Measurements from ENCODE around the gene NPAS1.
"Not testable (repeated sequence)": the region's sequence is repeated elsewhere in the genome, so short reads cannot be mapped to it uniquely, and the experiment has no call there.

NPAS1 gene

DNA sequence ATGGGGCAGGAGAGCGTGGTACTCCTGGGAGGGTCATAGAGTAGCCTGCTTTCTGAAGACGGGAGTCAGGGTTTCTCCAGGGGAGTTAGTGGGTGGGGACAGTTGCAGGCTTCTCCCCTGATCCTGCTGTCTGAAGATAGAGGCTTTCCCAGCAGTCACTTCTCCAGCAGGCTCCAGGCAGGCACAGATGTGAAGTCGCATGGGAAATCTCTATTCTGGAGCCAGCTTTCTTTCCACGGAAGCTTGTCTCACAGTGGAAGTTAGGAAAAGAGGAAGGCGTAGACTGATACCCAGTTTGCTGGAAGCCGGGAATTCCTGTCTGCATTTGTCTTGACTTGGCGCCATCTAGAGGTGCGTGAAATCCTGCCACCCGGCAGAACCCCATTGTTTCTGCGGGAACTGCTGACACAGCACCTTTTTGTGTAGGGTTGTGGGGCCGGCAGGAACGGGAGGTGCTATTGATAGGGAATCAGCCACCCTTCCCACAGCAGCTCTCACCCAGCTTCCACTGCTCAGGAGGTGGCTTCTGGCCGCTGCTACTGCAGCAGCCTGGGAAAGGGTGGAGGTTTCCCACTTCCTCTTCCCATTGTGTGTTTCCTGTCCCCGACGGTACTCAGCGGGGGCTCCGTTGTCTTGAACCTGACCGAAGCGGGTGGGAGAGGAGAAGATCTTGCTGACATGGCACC, 28.5 kb upstream of the NPAS1 start:
- peak; percentile 57 to 73 for DNase-seq

DNA sequence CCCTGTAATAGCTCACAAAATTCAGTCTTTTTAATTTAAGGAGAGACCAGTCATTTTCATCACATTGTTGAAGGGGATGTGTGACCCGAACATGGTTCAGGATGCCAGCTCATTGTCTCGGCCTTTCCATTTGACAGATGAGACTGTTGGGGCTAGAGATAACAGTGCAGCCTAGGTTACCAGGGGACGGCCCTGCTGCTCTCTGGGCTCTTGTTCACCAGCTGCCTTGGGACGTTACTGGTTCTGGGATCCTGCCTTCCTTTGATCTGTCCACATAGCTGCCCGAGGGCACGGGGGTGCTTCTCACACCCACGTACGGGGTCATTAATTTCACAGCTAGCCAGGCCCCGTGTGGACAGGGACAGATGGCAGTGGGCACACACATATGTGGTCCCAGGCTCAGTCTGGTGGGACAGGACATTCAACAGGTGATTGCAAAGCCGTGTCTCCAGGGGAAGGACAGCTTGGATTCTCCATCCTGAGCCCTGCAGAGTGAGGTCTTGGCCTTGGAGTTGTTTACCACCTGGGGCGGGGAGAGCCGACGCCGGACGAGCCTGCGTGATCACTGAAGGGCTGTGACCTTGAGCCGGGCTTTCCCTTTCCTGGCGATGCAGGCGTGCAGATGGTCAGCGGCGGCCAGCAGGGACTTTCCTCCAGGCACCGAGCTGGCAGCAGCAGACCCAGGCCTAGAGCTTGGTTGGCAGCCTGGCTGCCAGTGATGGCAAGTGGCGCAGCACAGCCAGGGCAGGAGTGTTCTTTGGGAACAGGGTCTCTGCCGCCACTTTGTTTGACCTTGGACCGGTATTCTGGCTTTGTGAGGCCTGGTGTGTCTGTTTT, 26.7 kb upstream of the NPAS1 start:
- DNase-seq: no peak

DNA sequence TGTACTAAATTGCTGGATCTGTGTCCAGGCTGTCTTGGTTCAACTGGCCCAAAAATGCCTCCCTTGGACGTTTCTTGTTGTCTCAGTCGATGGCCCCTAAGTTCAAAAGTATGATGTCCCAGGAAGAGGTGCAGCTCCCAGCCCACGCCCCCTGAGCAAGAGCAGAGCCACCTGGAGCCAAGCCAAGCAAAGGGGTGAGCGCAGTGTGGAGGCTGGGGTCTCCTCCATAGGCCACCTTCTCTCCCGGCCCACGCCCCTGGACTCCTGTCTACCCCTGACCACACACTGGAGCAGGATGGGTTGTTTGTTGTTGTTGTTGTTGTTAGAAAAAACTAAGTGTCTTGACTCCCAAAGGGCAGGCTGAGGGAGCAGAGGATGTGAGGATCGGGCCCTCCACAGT, 26.0 kb upstream of the NPAS1 start:
- DNase-seq: no peak

DNA sequence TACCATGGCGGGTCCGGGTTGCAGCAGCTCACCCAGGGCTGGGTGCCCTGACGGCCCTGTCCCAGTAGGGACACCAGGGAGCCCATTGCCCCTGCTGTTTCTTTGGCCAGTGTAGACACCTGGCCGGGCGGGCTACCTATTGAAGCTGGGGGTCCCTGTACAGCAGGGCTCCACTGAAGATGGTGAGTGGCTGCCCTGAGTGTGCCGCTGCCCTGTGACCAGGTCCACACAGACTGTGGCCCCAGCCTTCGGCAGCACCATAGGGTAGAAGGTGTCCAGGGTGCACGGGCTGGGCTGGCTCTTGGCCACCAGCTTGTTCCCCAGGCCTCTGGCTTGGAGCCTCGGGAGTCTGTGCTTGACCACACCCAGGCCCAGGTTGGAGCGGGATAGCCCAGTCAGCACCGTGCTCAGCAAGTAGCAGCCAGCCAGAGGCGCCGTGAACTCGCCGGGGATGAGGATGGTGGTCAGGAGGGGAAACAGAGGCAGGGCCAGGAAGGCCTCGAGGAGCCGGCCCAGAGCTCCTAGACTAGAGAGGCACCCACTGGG, 25.4 kb upstream of the NPAS1 start:
- DNase-seq: no peak

- DNase-seq: no peak
Measured at GRCh38 chr19:46995492-46995891, 24.1 kb upstream of the NPAS1 start.

DNA sequence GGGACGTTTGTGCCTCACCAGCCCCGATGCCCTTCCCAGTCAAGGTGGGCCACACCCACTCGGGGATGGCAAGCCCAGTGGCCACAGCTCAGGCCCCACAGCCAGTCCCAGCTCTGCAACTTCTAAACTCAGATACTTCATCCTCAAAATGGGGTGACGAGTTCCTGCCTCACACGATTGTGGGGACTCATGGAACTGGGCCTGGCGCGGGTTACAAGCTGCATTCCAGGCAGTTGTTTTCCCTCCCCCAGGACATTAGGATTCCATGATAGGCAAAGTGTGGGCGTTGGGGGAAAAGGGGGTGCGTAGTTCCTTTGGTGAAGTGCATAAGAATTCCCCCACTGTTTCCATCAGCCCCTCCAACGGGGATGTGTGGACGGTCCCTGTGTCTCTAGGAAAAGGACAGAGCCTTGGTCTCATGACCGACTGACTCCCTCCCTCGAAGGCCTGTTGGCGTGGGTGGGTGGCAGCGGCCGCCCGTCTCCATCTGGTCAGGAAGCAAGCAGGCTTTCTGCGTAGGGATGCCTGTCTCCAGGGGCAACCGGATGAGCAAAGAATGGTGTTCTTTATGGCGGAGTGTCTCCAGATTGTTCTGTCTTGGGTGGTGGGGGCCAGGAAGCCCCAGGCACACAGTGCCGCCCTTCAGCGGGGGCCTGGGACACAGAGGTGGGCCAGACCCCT, 21.1 kb upstream of the NPAS1 start:
- DNase-seq: no peak

DNA sequence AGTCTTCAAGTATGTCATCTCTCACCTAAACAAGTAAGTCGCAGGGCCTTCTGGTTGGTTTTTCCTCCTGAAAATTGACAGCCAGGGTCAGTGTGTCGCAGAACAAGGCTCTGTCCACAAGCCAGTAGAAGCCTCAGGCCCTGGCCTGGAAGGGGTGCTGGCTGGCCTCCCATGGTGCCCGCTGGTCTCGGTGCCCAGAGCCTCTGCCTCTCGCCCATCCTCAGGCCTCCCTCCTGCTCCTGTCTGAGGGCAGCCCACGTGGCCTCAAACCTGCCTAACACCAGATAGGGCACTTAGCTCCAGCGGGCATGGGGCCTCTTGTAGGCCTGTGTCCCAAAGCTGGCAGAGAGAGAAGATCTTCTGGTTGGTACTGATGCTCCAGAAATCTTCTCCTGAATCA, 20.3 kb upstream of the NPAS1 start:
- DNase-seq: no peak

- no peak for DNase-seq
Measured at GRCh38 chr19:46999878-47000277, 19.8 kb upstream of the NPAS1 start.

DNA sequence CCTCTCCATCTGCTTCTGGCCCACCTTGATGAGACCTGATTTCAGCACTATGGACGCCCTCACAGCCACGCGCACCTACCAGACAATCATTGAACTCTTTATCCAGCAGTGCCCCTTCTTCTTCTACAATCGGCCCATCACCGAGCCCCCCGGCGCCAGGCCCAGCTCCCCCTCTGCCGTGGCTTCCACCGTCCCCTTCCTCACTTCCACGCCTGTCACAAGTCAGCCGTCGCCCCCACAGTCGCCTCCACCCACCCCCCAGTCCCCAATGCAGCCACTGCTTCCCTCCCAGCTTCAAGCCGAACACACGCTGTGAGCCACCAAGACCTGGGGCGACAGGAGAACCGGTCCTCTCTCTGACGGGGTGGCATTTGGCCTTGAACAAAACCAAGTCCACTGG, 19.3 kb upstream of the NPAS1 start:
- DNase-seq: no peak

DNA sequence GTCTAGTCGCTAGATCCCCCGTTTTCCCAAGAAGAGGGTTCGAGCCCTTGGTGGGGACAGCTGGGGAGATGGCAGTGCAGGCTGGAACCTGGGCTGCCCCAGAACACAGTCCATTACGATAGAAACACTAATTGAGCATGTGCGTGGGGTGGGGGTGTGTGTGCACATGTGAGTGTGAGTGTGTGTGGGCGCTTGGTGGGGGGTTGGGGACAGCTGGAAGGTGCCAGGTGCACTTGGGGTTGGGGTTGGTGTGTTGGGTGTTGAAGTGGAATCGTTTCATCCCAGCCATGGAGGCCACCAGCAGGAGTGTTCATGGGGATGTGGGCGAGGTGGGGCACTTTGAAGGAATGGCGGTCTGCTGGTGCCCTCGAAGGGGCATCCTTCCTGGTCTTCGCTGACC, 18.1 kb upstream of the NPAS1 start:
- DNase-seq: no peak

DNA sequence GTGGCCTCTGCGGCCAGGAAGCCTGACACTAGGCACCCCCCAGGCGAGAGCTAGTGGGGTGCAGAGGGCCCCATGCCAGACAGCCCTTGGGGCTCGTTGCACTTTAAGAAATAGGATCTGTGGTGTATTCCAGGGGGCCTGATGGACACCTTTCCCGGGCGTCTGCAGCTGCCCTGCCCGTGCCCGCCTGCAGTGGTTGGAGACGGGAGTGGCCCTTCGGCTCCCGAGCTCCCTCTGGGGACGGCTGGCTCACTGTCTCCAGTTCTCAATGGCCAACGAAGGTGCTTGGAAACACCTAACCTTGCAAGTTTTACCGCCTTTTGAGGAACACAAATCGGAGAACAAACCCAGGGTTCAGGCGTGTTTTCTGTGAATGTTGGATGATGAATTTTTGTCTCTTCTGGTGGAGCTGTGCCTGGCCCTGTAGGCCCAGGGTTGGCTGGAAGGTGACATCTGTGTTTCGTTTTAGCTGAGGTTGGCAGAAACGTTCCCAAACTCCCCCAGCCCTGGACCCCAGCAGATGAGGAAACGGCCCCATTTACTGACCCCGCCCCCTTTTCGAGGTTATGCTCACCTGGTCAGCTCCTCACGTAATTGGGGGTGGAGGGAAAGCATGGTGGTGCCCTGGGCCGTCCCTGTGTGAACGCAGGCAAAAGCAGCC, 17.4 kb upstream of the NPAS1 start:
- no peak for DNase-seq

GRCh38 chr19:47002853-47003610, 16.6 kb upstream of the NPAS1 start:
- no peak for DNase-seq

- DNase-seq: no peak
Measured at GRCh38 chr19:47003611-47004465, 15.8 kb upstream of the NPAS1 start.

DNA sequence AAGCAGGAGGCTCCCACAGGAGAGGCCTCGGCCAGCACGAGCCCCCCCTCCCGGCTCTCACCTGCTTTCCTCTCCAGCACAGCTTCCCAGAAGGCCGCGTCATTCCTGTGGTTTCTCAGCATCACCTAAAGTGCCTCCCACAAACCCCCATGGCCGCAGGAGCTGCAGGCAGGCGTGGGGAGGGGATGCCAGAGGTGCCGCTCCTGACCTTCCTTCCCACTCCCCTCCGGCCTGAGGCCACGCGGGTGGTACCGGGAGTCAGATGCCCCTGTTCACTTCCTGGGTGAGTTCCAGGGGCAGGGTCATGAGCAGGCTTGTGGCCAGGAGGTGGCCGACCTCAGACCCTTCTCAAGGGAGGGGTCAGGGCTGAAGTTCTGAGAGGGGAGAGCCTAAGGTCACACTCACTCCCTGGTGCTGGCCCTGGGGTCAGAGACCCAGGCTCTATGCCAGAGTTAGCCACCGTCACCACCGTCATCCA, 14.4 kb upstream of the NPAS1 start:
- no peak for DNase-seq

- DNase-seq: no peak
Measured at GRCh38 chr19:47005873-47006272, 13.8 kb upstream of the NPAS1 start.

- no peak for DNase-seq
Measured at GRCh38 chr19:47006496-47006895, 13.1 kb upstream of the NPAS1 start.

DNA sequence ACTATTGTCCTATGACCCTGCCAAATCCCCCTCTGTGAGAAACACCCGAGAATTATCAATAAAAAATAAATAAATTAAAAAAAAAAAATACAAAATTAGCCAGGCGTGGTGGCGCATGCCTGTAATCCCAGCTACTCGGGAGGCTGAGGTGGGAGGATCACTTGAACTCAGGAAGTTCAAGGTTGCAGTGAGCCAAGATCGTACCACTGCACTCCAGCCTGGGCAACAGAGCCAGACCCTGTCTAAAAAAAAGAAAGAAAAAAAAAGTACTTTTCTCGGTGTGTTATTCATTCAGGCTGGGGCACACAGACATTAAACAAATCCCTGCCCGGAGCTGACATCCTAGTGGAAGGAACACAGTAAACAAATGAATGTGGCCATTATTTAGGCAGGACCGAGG, 9.1 kb upstream of the NPAS1 start:
- not testable (repeated sequence) for DNase-seq

DNA sequence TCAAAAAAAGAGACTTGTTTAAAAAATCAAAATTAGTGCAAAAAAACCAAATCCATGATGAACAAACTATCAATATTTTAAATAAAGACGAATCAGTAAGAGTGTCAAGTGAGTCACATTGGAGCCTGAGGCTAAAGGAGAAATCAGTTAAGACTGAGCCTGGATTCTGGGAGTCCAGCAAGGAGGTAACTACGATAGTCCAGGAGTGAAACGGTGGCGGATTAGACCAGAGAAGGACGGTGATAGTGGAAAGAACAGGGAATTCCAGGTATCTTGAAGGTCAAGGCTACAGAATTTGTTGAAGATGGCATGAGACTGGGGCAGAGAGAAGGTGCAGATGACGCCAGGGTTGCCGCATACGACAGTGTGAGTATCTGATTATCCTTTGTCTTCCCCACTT, 7.0 kb upstream of the NPAS1 start:
- no peak for DNase-seq

DNA sequence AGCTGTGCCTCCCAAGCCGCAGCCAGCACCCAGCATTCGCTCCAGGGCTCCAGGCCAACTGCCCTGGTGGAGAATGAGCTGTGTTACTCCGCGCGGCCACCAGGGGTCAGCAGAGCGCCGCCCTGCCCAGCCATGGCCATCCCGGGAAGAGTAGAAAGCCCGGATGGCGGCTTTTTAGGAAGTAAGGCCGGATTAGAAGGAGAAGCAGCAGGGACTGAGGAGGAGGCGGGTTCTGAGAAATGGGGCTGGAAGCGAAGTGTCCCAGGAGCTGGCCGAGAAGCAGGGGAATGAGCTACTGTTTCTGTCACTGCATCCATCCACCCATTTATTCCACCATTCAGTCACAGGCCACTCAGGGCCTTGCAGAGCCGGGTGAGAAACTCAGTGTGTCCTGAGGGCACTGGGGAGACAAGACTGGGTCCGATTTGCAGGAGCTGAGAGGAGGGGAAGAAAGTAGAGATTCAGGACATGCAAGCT, 6.6 kb upstream of the NPAS1 start:
- peak; percentile 53 to 62 for DNase-seq

DNA sequence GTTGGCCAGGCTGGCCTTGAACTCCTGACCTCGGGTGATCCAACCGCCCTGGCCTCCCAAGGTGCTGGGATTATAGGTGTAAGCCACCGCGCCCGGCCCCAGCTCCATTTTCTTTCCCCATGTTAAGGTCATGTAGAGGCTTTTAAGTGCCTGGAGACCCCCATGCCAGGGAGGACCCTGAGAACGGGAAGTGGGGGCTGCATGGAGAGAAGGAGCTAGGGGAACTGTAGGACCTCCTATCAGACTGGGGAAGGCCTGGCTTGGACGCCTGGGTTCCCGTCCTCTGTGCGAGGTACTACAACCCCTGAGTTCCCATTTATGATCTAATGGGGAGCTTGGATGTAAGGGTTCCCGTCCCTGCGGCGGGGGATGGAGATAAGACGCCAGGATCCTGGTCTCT, 714 bp upstream of the NPAS1 start:
- DNase-seq: no peak
